ENCODE results near the gene RAB8B. TPM values are rescaled to one million over a fixed set of nuclear protein-coding genes. Genes with fewer than 3 reads are reported as not detected.
"Not testable (repeated sequence)": the region's sequence is repeated elsewhere in the genome, so short reads cannot be mapped to it uniquely, and the experiment has no call there.

RAB8B gene
- total RNA-seq, 1 donor from 2014 or later = 214 TPM

GRCh38 chr15:63200464-63201249, 11.3 kb downstream of the RAB8B start:
- Mint-ChIP-seq H3K9me3 (no peaks in the 10 kb centered on the region), H3K4me3 (ENCODE audit: low read depth) (peak overlapping the region; percentile 63), H3K27me3 (ENCODE audit: low read depth) (no peaks in the 10 kb centered on the region), H3K27ac (peak overlapping the region; percentile 73), H3K36me3 (ENCODE audit: low read depth) (peaks cover 75% of the 10 kb centered on the region), H3K4me1 (ENCODE audit: low read depth) (peaks cover 83% of the 10 kb centered on the region)
- DNase-seq (ENCODE audit: low spot score) = no peak
- intact Hi-C loops (cut with micrococcal nuclease) = no loop called here

- H3K4me1 Mint-ChIP-seq (ENCODE audit: low read depth) = peaks cover 82% of the 10 kb centered on the region
- DNase-seq (ENCODE audit: low spot score) = no peak
- H3K27me3 Mint-ChIP-seq (ENCODE audit: low read depth) = no peaks in the 10 kb centered on the region
- intact Hi-C loops (cut with micrococcal nuclease) = loop anchor here (1.0 kb wide), 2 partner anchors 9 to 11 kb away; no protein-coding TSS in a partner anchor
- H3K9me3 Mint-ChIP-seq = no peaks in the 10 kb centered on the region
- H3K36me3 Mint-ChIP-seq (ENCODE audit: low read depth) = peaks cover 73% of the 10 kb centered on the region
- no peak overlapping the region for H3K4me3 Mint-ChIP-seq (ENCODE audit: low read depth)
- no peak overlapping the region for H3K27ac Mint-ChIP-seq
Observed at GRCh38 chr15:63202861-63203260, 13.5 kb downstream of the RAB8B start.

- Mint-ChIP-seq H3K4me1 (ENCODE audit: low read depth) (peaks cover 83% of the 10 kb centered on the region), H3K4me3 (ENCODE audit: low read depth) (no peak overlapping the region), H3K9me3 (no peaks in the 10 kb centered on the region), H3K27ac (peak overlapping the region; percentile 71), H3K36me3 (ENCODE audit: low read depth) (peaks cover 73% of the 10 kb centered on the region), H3K27me3 (ENCODE audit: low read depth) (no peaks in the 10 kb centered on the region)
- intact Hi-C loops (cut with micrococcal nuclease) = loop anchor here (1.0 kb wide), 2 partner anchors 9 to 11 kb away; no protein-coding TSS in a partner anchor
- no peak for DNase-seq (ENCODE audit: low spot score)
Observed at GRCh38 chr15:63203451-63204090, 14.2 kb downstream of the RAB8B start.

GRCh38 chr15:63206079-63206478, 16.7 kb downstream of the RAB8B start:
- H3K4me1 Mint-ChIP-seq (ENCODE audit: low read depth) = peaks cover 75% of the 10 kb centered on the region
- DNase-seq (ENCODE audit: low spot score) = no peak
- intact Hi-C loops (cut with micrococcal nuclease) = no loop called here
- no peaks in the 10 kb centered on the region for H3K27me3 Mint-ChIP-seq (ENCODE audit: low read depth)
- H3K4me3 Mint-ChIP-seq (ENCODE audit: low read depth) = no peak overlapping the region
- H3K27ac Mint-ChIP-seq = peak overlapping the region; percentile 8
- peaks cover 63% of the 10 kb centered on the region for H3K36me3 Mint-ChIP-seq (ENCODE audit: low read depth)
- H3K9me3 Mint-ChIP-seq = no peaks in the 10 kb centered on the region

GRCh38 chr15:63208824-63209223, 19.4 kb downstream of the RAB8B start:
- peaks cover 54% of the 10 kb centered on the region for H3K36me3 Mint-ChIP-seq (ENCODE audit: low read depth)

GRCh38 chr15:63210151-63211091, 21.0 kb downstream of the RAB8B start:
- Mint-ChIP-seq H3K4me1 (ENCODE audit: low read depth) (peaks cover 82% of the 10 kb centered on the region), H3K27ac (peak overlapping the region; percentile 95), H3K36me3 (ENCODE audit: low read depth) (peaks cover 65% of the 10 kb centered on the region), H3K4me3 (ENCODE audit: low read depth) (peak overlapping the region; percentile 71), H3K9me3 (no peaks in the 10 kb centered on the region), H3K27me3 (ENCODE audit: low read depth) (no peaks in the 10 kb centered on the region)
- intact Hi-C loops (cut with micrococcal nuclease) = loop anchor here (5.0 kb wide), 2 partner anchors 67 to 162 kb away; partner anchors contain the start of gene APH1B
- no peak for DNase-seq (ENCODE audit: low spot score)

More at GRCh38 chr15:63208824-63209223, 19.4 kb downstream of the RAB8B start:
- H3K9me3 Mint-ChIP-seq; H3K4me3 Mint-ChIP-seq (ENCODE audit: low read depth); intact Hi-C loops (cut with micrococcal nuclease); H3K27me3 Mint-ChIP-seq (ENCODE audit: low read depth); DNase-seq (ENCODE audit: low spot score): not testable (repeated sequence)
- Mint-ChIP-seq H3K27ac (peak overlapping the region; percentile 62), H3K4me1 (ENCODE audit: low read depth) (peaks cover 77% of the 10 kb centered on the region)

GRCh38 chr15:63211092-63211490, 21.7 kb downstream of the RAB8B start:
- no peaks in the 10 kb centered on the region for H3K27me3 Mint-ChIP-seq (ENCODE audit: low read depth)

GRCh38 chr15:63211549-63211948, 22.1 kb downstream of the RAB8B start:
- Mint-ChIP-seq H3K9me3 (no peaks in the 10 kb centered on the region), H3K4me3 (ENCODE audit: low read depth) (peak overlapping the region; percentile 51), H3K27me3 (ENCODE audit: low read depth) (no peaks in the 10 kb centered on the region), H3K36me3 (ENCODE audit: low read depth) (peaks cover 62% of the 10 kb centered on the region), H3K27ac (peak overlapping the region; percentile 95), H3K4me1 (ENCODE audit: low read depth) (peaks cover 74% of the 10 kb centered on the region)
- intact Hi-C loops (cut with micrococcal nuclease) = loop anchor here (5.0 kb wide), 2 partner anchors 66 to 161 kb away; partner anchors contain the start of gene APH1B
- no peak for DNase-seq (ENCODE audit: low spot score)

More at GRCh38 chr15:63211092-63211490, 21.7 kb downstream of the RAB8B start:
- peak overlapping the region; percentile 71 for H3K4me3 Mint-ChIP-seq (ENCODE audit: low read depth)
- intact Hi-C loops (cut with micrococcal nuclease) = loop anchor here (5.0 kb wide), 2 partner anchors 66 to 161 kb away; partner anchors contain the start of gene APH1B
- peak overlapping the region; percentile 95 for H3K27ac Mint-ChIP-seq
- H3K9me3 Mint-ChIP-seq = no peaks in the 10 kb centered on the region
- DNase-seq (ENCODE audit: low spot score) = no peak
- H3K4me1 Mint-ChIP-seq (ENCODE audit: low read depth) = peaks cover 79% of the 10 kb centered on the region
- peaks cover 66% of the 10 kb centered on the region for H3K36me3 Mint-ChIP-seq (ENCODE audit: low read depth)

GRCh38 chr15:63212050-63213004, 22.9 kb downstream of the RAB8B start:
- no peaks in the 10 kb centered on the region for H3K27me3 Mint-ChIP-seq (ENCODE audit: low read depth)
- H3K9me3 Mint-ChIP-seq = no peaks in the 10 kb centered on the region
- peaks cover 66% of the 10 kb centered on the region for H3K4me1 Mint-ChIP-seq (ENCODE audit: low read depth)
- intact Hi-C loops (cut with micrococcal nuclease) = loop anchor here (1.0 to 5.0 kb wide), 8 partner anchors 9 to 160 kb away; partner anchors contain the start of genes APH1B and RPS27L
- H3K36me3 Mint-ChIP-seq (ENCODE audit: low read depth) = peaks cover 62% of the 10 kb centered on the region
- peak overlapping the region; percentile 95 for H3K27ac Mint-ChIP-seq
- no peak for DNase-seq (ENCODE audit: low spot score)
- peak overlapping the region; percentile 50 for H3K4me3 Mint-ChIP-seq (ENCODE audit: low read depth)

GRCh38 chr15:63218100-63218808, 28.8 kb downstream of the RAB8B start:
- H3K36me3 Mint-ChIP-seq (ENCODE audit: low read depth) = peaks cover 70% of the 10 kb centered on the region
- peak overlapping the region; percentile 67 for H3K27ac Mint-ChIP-seq
- peaks cover 62% of the 10 kb centered on the region for H3K4me1 Mint-ChIP-seq (ENCODE audit: low read depth)
- intact Hi-C loops (cut with micrococcal nuclease) = no loop called here
- H3K9me3 Mint-ChIP-seq = no peaks in the 10 kb centered on the region
- H3K4me3 Mint-ChIP-seq (ENCODE audit: low read depth) = no peak overlapping the region
- DNase-seq (ENCODE audit: low spot score) = no peak
- no peaks in the 10 kb centered on the region for H3K27me3 Mint-ChIP-seq (ENCODE audit: low read depth)

- H3K27me3 Mint-ChIP-seq (ENCODE audit: low read depth) = no peaks in the 10 kb centered on the region
- H3K27ac Mint-ChIP-seq = no peak overlapping the region
- intact Hi-C loops (cut with micrococcal nuclease) = no loop called here
- H3K9me3 Mint-ChIP-seq = no peaks in the 10 kb centered on the region
- peaks cover 55% of the 10 kb centered on the region for H3K4me1 Mint-ChIP-seq (ENCODE audit: low read depth)
- no peak overlapping the region for H3K4me3 Mint-ChIP-seq (ENCODE audit: low read depth)
- no peak for DNase-seq (ENCODE audit: low spot score)
- H3K36me3 Mint-ChIP-seq (ENCODE audit: low read depth) = peaks cover 71% of the 10 kb centered on the region
Observed at GRCh38 chr15:63219196-63219710, 29.8 kb downstream of the RAB8B start.
